Heart left ventricle (tissue), 13 donors: ENCODE measurements around the gene TM4SF5.

Experiments used
- POLR2A ChIP-seq, 2 donors: fragments of 450-650 bp; IDR thresholded peaks; one replicate each; pipeline ENCODE4 v1.6.1; 2017; ENCODE audit warnings: antibody characterized with exemption in 2 of 2, mild to moderate bottlenecking in 2 of 2, moderate library complexity in 2 of 2
- TF ChIP-seq, protein P1 (sequence below), 12 donors: fragments of 200-600 bp; sonication (generic) in 4 of 12; IDR thresholded peaks; one replicate each; pipeline versions ENCODE4 v1.5.0 to v1.8.0; 2018 to 2022; ENCODE audit warnings: antibody characterized with exemption in 12 of 12, mild to moderate bottlenecking in 5 of 12
- donor health status: ischemic (EF 13 %, LVEDD 7.1; RV severe dilation, severe dysfunction).
- donor health status: DM: no; HTN: yes; CAD: no.
- donor health status: DM: no; HTN: no; CAD: no.
- donor health status: ischemic (EF 25% LVEDD 6.9; RV normal size, moderate dysfunction).
- donor health status: ischemic (EF 25% LVEDD 5.7; RV mildly dilated, moderate dysfunction).
- donor health status: ischemic (EF 35%, LVEDD 5.7; RV mildly dilated, moderate dysfunction).
- donor health status: nonischemic (EF 11% LVEDD 7.7; RV severe dilation, severe dysfunction).
- donor health status: DM: yes; HTN: yes; CAD: no.
- donor health status: PGD.
- donor health status: ischemic (EF 29% LVEDD 5.4; RV normal size, mild dysfunction).
- donor health status: nonischemic (EF 23%, LVEDD 6.1; RV moderate dilation, normal function).

GRCh38 chr17:4780325-4780955, 8.8 kb downstream of the TM4SF5 start:
- TF ChIP-seq, protein P1, sequence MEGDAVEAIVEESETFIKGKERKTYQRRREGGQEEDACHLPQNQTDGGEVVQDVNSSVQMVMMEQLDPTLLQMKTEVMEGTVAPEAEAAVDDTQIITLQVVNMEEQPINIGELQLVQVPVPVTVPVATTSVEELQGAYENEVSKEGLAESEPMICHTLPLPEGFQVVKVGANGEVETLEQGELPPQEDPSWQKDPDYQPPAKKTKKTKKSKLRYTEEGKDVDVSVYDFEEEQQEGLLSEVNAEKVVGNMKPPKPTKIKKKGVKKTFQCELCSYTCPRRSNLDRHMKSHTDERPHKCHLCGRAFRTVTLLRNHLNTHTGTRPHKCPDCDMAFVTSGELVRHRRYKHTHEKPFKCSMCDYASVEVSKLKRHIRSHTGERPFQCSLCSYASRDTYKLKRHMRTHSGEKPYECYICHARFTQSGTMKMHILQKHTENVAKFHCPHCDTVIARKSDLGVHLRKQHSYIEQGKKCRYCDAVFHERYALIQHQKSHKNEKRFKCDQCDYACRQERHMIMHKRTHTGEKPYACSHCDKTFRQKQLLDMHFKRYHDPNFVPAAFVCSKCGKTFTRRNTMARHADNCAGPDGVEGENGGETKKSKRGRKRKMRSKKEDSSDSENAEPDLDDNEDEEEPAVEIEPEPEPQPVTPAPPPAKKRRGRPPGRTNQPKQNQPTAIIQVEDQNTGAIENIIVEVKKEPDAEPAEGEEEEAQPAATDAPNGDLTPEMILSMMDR (IDR thresholded peaks at IDR 0.05) = no peak
- TF ChIP-seq POLR2A (IDR thresholded peaks at IDR 0.05) = no peak
